Colon (tissue), 2 donors: Measurements from ENCODE around the gene METRN.
"Not testable (repeated sequence)": the region's sequence is repeated elsewhere in the genome, so short reads cannot be mapped to it uniquely, and the experiment has no call there.

Experiments
- FAIRE-seq: peaks from 2 replicates; lab custom pipeline; 2012; peaks lifted over from hg19 to GRCh38; lab: Jason Lieb, UNC
- donor health status: control.
- donor health status: control.

METRN gene

DNA sequence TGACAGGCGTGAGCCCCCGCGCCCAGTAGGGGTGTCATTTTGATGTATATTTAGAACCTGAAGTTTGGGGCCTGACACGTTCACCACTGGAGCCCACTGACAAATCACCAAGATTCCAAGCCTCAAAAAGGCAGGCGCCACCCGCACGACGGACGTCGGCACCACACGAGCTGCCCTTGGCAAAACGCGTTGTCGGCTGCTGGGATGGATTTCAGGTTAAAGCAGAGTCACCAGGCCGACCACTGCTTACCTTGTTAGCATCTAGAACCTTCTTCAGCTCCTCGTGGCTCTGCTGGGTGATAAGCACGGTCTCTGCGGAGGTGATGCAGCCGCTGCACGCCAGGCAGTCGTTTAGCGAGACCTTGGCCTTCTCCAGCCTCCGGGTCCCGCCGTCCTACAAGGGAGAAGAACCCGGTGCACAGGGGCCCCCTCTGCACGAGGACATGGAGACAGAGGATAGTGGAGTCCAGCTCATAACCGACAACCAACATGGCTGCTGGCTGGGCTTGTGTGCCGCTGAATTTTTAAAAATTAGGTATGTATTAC is 22.1 kb downstream of the METRN start:
- FAIRE-seq, result no peak

DNA sequence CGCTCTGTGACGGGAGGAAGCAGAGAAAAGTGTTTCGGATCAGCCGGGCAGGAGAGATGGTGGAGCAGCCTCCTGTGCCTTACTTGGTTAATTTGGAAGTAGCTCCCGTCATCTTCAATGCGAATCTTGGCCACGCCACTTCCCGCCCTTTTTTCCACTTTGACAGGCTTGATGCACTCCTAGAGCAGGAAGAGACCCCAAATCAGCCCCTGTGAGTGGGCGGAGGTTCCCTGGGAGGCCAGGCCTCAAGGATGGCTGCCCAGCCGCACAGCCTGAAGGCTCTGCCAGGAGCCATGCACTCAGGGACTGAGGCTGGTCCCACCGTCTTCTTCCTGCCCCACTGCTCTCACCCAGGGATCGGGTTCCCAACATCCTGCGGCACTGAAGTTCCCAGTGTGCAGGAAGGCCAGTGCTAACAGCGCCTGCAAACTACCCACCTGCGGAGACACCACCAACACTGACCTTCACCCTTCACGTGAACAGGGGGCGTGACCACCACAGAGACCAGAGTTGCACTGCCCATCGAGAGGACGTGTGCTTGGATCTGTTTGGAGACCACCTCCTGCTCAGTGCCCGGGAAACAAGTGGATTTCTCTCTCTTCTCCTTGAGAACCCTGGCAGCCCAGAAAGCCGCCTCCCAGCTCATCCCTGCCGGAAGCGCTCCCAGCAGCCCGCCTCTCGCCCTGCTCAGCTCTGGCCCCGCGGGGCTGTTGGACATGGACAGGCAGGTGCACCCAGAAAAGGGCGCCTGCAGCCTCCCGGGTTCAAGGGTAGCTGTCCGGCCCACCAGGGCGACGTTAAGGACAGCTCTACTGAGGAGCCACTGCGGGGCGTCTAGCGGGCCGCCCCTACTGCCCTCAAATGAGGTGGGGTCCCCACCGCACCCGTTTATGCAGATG is 24.9 kb downstream of the METRN start:
- FAIRE-seq, result no peak

DNA sequence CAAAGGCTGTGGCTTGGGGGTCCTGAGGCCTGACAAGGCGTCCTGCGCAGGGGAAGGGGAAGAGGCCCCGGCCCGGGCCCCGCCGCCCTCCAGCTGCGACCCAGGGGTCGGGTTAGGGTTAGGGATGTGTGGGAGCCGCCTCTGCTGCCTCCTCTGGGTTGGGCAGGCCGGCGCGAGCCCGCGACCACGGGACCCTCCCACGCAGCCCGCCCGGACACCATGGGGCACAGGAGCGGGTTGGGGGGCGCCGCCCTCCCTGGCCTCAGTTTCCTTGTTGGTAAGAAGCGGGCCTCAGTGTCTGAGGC is 25.5 kb downstream of the METRN start:
- FAIRE-seq, result no peak

DNA sequence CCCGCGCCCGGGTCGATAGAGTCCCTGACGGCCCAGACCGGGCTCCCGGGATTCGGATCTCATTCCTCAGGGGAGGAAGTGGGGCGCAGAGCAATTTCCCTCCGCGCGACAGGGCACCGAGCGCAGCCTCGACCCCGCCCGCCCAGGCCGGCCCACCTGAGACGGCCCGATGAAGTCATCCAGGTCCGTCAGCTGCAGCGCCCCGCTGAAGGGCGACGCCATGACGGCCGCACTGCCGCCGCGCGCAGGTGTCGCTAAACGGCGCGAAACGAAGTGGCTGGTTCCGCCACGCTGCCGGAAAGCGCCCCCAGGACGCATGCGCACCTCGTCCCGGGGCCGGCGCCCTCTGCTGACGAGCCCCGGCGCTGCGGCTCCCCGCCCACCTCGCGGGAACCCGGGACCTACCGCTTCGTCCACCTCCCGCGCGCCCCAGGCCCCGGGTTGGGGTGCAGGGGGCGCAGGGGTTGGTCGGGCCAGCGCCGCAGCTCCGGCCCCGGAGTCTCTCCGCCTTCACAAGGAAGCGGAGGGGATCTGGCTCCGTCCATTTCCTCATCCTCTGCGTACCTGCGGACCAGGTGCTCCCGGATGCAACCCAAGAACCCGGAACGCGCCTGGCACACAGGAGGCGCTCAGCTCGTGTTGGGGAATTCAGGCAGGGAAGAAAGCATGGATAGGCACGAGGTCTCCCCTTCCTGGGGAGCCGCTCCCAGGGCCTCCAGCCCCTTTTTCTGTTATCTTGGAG is 26.0 kb downstream of the METRN start, which contains the start of gene CIAO3:
Gene CIAO3, minus strand, starts transcription at position 234 of the 742 bp plus-strand sequence. Its CDS starts 12 bp downstream, at position 222.
- FAIRE-seq, result no peak

DNA sequence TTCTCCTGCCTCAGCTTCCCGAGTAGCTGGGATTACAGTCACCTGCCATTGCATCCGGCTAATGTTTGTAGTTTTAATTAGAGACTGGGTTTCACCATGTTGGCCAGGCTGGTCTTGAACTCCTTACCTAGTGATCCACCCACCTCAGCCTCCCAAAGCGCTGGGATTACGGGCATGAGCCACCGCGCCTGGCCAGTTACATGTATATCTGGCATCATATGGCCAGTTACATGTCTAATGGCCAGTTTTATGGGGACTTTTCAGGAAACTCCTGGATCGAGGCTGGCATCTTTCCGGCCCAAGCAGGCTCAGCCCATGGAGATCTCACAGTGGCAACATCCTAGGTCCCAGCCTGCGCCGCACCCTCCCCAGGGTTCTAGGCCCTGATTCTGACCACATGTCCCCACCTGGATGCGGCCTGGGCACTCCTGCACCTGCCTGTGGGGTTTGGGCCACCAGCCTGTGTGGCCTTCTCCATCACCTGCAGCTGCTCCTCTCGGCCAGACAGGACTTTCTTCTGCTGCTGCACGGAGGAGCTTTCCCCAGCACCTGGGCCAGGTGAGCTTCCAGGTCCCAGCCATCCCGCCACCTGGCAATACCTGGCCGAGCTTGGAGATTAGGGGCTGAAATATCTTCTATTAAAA is 27.2 kb downstream of the METRN start:
- no peak for FAIRE-seq

- FAIRE-seq, result not testable (repeated sequence)
These were observed 28.0 kb downstream of the METRN start for GRCh38 chr16:742894-743293.

- FAIRE-seq, result no peak
These were observed 29.0 kb downstream of the METRN start for GRCh38 chr16:743794-744500.

GRCh38 chr16:745739-746138 is 30.8 kb downstream of the METRN start:
- FAIRE-seq, result no peak

GRCh38 chr16:746637-747036 is 31.7 kb downstream of the METRN start:
- no peak for FAIRE-seq

DNA sequence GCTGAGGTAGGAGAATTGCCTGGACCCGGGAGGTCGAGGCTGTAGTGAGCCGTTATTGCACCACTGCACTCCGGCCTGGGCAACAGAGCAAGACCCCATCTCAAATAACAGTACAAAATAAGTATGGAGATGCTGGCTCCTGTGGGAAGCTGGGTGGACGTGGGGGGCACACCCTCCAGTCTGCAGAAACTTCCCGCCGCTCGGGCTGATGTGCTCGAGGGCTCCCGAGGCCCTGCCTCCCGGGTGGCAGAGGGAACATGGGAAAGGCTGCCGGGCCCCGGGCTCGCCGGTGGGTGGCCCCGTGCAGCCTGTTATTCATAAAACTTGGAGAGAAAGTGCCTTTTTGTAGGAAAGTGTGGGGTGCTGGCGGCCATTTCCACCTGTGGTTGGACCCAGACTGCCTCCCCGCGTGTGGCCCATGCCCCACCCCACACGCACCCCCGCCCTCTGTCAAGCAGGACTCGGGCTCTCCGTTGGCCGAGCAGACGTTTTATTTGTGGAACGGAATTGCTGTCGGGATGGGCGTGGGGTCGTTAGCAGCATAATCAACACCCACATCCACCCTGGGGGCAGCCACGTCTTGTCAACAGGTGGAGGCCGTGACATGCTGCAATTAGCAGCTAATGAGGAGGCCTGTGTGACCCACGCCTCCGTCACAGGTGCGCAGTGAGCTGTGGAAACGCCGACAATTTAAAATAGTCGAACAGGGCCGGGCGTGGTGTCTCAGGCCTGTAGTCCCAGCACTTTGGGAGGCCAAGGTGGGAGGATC is 33.2 kb downstream of the METRN start:
- no peak for FAIRE-seq

DNA sequence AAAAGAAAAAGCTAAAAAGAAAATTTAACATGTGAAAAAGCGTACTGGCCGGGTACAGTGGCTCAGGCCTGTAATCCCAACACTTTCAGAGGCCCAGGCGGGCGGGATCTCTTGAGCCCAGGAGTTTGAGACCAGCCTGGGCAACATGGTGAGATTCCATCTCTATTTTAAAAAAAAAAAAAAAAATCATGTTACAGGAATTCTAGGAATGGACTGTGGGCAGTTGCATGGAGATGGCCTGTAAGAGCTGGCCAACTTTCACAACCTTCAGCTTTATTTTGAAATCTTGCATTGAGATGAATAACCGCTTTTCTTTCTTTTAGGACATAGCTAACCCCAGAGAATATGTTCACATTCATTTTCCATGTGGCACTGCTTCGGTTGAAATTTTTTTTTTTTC is 34.1 kb downstream of the METRN start:
- FAIRE-seq, result no peak

DNA sequence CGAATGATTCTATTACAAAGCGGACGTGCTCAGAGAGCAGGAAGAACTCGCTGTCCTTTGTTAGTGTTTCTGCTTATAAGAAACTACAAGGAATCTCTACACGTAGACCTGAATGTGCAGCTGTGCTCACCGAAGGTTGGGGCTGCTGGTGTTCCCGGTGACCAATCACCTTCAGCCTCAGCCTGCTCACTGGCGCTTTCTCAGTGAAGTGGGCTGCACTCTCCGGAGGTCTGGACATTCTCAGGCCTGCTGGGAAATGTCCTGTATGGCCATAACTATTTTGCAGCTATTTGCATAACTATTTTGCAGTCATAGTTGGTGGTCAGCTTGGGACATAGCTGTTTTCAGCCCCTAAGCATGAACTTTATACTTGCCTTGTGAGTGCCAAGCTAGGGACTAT is 35.6 kb downstream of the METRN start:
- FAIRE-seq, result no peak

DNA sequence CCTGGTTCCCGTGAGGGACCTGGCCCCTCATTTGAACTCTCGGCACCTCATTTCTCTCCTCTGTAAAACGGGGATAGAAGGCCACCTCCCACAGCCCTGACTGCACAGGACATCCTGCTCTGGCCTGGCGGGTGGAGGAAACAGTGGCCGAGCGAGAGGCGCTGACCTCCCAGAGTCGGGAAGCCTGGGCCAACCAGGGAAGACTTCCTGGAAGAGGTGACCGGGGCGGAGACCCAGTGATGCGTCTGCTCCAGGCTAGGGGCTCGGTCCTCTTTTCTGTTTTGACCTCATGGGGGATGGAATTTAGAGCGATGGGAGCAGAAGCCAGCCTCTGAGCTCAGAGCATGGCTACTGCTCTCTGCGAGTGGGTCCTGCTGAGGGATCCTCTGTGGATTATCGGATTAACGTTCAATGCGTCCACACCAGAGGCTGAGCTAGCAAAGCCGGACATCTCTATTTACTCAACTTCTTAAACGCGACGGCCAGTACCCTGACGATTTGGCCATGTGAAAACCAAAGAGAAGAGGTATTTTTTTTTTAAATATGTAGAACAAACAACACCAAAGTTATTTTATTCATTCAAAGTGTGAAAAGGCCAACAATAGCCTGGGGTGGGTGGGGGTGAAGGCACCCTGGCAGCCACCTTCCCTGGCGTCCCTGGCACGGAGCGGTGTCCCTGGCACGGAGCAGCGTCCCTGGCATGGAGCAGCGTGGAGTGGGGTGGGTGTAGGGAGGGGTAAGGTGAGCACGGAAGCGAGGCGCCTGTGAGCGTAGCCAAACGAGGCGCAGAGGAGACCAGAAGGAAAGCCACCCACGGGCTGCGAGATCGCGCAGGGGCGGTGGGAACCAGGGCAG is 36.5 kb downstream of the METRN start:
- no peak for FAIRE-seq

- FAIRE-seq, result no peak
These were observed 37.0 kb downstream of the METRN start for GRCh38 chr16:752007-752312.

- not testable (repeated sequence) for FAIRE-seq
These were observed 39.2 kb downstream of the METRN start for GRCh38 chr16:754121-754607.

DNA sequence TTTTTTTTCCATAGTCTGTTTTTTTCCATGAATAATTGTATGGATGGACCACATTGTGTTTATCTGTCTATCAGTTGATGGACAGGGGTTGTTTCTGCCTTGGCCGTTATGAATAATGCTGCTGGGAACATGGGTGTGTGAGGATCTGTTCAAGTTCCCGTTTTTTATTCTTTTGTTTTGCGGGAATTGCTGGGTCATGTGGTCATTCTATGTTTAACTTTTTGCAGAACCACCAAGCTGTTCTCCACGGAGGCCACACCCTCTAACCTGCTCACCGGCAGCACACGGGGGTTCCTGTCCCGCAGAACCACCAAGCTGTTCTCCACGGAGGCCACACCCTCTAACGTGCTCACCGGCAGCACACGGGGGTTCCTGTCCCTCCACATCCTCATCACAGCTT is 39.7 kb downstream of the METRN start:
- no peak for FAIRE-seq

- no peak for FAIRE-seq
These were observed 41.5 kb downstream of the METRN start for GRCh38 chr16:756428-756827.

DNA sequence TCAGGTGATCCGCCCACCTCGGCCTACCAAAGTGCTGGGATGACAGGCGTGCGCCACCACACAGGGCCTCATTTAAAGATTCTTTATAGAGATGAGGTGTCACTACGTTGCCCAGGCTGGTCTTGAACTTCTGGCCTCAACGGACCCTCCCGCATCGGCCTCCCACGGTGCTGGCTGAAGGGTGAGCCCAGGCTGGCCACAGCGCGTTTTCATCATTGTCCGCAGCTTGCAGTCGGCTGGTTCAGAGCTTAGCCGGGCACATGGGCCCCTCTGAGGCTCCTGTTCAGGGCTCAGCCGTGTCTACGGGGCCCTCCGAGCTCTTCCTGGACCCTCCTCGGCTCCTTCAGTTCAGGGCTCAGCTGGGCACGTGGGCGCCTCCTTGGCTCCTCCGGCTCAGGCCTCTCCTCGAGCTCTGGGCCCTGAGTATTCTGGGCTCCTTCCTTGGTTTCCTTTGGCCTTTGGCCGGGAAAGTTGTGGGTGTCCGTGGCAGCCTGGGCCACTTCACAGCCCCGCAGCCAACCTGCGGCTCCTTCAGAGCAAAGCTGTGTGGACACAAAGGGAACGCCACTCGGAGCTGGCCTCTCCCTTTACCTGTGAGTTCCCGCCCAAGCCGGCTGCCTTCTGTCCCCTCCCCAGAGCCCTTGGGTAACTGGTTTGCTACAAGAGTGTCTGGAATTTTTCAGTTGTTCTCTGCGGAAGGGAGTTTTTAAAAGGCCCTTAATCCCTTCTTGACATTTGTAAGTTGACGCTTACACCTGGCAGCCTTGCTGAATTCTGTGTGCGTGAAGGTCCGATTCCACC is 44.4 kb downstream of the METRN start:
- no peak for FAIRE-seq

DNA sequence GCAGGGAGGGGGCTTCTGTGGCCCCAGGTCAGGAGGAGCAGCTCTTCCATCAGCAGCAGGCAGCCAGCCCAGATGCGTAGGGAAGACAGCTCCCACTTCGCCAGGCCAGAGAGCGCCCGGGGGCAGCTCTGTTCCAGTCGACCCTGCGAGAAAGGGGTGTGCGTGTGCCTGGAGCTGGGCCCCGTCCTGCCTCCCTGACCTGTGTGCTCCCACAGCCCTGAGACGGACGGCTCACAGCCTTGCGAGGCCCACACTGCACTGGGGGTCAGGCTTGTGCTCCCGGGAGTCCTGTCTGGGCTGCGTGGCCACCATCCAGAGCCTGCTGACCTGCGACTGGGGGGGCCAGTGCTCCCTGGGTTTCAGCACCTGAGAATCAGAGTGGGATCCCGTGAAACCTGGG is 45.1 kb downstream of the METRN start:
- no peak for FAIRE-seq
